NOMO-1 treated with dmso at 0.1 percent for 144 hours (cell line): Measurements from ENCODE around the gene BCL2L13.
"Not testable (repeated sequence)": the region's sequence is repeated elsewhere in the genome, so short reads cannot be mapped to it uniquely, and the experiment has no call there.

ENCODE experiments used
- DNase-seq: peaks from one replicate; lab custom pipeline; 2025; ENCODE audit not compliant: unreplicated experiment; lab: John Stamatoyannopoulos, UW

Gene BCL2L13

DNA sequence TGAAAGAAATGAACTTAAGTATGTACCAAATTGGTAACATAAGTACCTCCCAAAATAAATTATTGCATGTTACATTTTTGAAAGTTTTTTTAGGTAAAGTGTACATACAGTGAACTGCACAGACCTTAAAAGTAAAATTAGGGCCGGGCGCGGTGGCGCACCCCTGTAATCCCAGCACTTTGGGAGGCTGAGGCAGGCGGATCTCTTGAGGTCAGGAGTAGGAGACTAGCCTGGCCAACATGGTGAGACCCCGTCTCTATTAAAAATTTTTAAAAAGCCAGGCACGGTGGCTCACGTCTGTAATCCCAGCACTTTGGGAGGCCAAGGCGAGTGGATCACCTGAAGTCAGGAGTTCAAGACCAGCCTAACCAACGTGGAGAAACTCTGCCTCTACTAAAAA is 1.7 kb upstream of the BCL2L13 start:
- DNase-seq = not testable (repeated sequence)

DNA sequence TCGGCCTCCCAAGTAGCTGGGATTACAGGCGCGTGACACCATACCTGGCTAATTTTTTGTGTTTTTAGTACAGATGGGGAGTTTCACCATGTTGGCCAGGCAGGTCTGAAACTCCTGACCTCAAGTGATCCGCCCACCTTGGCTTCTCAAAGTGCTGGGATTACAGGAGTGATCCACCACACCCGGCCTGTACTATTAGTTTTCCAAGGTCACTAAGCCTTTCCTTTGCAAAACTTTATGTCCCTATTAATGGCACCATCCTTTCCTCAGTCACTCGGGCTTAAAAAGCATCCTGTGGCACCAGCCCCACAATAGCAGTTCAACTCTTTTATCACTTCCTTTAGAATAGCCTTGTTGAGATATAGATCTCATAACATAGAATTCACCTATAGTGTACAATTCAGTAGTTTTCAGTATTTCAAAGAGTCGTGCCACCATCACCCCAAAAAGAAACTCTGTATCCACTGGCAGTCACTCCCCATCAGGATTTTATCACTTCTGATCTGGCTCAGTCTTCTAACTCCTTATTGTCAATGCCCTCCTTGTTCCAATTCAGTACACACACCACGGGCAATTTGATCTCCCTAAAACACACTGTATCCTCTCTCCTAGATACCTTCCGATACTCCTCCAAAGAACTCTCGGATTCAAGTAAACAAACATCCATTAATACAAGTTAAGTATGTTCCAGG is 921 bp upstream of the BCL2L13 start:
- DNase-seq = no peak

DNA sequence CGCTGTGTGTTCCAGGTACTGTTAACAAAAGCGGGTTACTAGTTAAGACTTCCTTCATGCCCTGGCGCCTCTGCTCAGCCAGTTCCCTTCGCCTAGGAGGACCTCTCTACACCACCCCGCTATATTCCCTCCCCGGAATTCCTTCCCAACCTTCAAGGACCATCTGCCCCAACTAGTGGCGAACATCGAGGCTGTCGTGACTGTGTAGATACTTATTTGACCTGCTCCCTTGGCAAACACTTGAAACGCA is 450 bp upstream of the BCL2L13 start:
- peak; percentile 21 for DNase-seq

DNA sequence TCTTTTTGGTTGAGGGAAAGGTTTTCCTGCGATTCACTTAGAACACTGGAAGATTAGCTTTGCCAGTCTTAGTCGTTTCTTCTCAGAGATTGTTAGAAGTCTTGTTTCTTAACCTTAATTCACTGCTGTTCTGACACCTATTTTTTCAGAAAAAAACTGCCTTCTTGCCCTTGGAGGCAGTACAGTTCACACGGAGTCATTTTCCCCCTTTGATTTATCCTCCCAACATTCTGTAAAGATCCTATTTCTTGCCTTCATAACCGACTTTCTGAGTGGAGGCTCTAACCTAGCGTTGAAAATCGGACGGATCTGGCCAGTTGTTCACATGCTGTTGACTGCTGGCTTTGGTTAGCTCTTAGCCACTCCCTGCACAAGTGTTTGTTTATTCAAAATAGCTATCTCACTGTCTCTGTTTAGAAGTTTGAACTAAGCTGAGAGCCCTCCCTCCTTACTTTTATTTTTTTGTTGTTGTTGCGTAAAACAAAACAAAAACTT is 737 bp downstream of the BCL2L13 start:
- DNase-seq = no peak

DNA sequence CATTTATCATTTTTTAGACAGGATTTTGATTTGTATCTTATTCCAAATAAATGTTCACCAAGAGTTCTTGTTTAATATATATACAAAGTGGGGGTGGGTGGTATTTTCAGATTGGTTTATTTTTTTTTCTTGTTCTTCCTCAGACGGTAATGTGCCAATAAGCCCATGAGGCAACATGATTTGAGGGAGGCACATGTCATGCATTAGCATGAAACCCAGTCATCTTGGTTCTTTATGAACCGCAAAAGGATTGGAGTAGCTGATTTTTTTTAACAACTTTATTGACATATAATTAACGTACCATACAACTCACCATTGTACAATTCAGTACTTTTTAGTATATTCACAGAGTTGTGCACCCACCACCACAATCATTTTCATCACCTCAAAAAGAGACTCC is 2.7 kb downstream of the BCL2L13 start:
- no peak for DNase-seq

DNA sequence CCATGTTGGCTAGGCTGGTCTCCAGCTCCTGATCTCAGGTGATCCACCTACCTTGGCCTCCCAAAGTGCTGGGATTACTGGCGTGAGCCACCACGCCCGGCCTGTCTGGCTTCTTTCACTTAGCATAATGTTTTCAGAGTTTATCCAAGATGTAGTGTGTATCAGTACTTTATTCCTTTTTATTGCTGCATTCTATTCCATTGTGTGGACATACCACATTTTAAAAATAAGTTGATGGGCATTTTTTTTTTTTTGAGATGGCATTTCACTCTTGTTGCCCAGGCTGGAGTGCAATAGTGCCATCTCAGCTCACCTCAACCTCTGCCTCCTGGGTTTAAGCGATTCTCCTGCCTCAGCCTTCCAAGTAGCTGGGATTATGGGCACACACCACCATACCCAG is 3.8 kb downstream of the BCL2L13 start:
- not testable (repeated sequence) for DNase-seq

- no peak for DNase-seq
Observed at GRCh38 chr22:17647452-17647851, 8.9 kb downstream of the BCL2L13 start.

DNA sequence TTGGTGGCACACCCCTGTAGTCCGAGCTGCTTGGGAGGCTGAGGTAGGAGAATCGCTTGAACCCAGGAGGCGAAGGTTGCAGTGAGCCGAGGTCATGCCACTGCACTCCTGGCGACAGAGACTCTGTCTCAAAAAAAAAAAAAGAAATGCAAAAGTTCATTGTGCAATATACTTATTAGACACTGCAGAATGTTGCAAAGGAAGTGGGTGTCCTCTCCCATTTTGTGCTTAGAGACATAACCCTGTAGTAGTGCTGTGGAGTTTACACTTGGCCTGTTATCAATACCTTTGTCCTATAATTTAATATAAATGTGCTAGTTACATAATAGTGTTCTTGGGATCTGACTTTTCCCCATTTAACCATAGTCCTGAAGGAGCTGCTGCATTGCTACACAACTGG is 9.4 kb downstream of the BCL2L13 start:
- DNase-seq = peak; percentile 48

- no peak for DNase-seq
Observed at GRCh38 chr22:17648569-17648968, 10.0 kb downstream of the BCL2L13 start.

DNA sequence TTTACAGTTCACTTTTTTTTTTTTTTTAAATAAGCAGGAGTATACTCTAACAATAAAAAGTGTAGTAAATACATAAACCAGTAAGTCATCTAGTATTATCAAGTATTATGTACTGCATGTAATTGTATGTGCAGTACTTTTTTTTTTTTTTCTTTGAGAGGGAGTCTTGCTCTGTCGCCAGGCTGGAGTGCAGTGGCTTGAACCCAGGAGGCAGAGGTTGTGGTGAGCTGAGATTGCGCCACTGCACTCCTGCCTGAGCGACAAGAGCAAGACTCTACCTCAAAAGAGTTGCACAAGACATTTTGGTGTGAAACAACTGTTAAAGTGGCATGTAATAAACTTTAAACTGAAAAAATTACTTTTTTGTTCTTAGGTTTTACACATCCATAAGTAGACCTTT is 16.7 kb downstream of the BCL2L13 start:
- DNase-seq = peak; percentile 85

DNA sequence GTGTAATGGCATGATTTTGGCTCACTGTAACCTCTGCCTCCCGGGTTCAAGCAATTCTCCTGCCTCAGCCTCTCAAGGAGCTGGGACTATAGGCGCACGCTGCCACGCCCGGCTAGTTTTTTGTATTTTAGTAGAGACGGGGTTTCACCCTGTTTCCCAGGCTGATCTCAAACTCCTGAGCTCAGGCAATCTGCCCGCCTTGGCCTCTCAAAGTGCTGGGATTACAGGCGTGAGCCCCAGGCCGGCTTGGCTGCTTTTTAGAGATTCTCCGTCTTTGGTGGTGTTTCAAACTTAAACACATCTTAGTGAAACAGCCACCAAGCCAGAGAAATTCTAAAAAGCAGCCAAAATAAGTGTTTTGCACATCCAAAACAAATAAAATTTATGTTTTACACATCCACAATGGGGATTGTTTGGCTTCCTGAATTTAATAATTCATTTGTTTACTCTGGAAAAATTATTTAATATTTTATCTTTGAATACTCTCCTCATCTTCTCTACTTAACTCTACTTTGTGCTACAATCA is 18.4 kb downstream of the BCL2L13 start:
- DNase-seq = no peak

GRCh38 chr22:17664414-17665055 is 26.0 kb downstream of the BCL2L13 start:
- no peak for DNase-seq

GRCh38 chr22:17665248-17665647 is 26.7 kb downstream of the BCL2L13 start:
- DNase-seq = no peak

- no peak for DNase-seq
Observed at GRCh38 chr22:17665854-17666253, 27.3 kb downstream of the BCL2L13 start.

- not testable (repeated sequence) for DNase-seq
Observed at GRCh38 chr22:17671521-17672092, 33.0 kb downstream of the BCL2L13 start.

DNA sequence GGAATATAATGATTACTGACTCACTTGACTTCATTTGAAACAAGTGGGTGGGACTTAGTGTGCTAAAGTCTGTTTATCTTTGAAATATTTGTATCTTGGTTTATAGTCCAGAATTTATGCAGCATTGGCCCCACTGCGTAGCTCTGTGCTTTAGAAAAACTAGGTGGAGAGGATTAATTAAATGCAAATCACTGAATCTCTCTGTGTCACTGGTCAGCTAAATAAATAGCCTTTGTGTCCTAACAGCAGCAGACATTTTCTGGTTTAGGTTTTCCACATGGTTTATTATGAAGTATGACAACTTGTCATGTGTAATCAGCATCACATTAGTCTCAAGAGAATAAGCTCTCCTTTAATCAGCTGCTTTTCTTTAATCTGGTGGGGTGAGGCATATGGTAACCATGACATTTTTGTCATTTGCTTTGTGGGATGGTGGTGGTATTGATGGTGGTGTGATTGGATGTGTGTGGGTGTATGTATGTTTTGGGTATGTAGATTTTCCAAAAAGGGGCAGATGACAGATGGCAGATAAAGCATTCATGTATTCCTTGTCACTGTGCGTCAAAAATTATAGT is 33.9 kb downstream of the BCL2L13 start:
- no peak for DNase-seq

DNA sequence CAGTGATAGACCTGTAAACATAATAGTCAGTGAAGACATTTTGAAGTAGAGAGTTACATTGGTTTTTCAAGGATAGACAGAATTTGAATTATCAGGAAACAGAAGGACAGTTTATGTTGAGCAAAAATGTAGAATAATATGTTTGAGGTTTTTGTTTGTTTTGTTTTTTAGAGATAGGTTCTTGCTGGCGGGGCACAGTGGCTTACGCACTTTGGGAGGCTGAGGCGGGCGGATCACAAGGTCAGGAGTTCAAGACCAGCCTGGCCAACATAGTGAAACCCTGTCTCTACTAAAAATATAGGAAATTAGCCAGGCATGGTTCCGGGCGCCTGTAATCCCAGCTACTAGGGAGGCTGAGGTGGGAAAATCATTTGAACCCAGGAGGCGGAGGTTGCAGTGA is 35.6 kb downstream of the BCL2L13 start:
- no peak for DNase-seq

GRCh38 chr22:17675584-17675983 is 37.0 kb downstream of the BCL2L13 start:
- DNase-seq = peak; percentile 7

GRCh38 chr22:17678817-17679385 is 40.3 kb downstream of the BCL2L13 start:
- DNase-seq = no peak

DNA sequence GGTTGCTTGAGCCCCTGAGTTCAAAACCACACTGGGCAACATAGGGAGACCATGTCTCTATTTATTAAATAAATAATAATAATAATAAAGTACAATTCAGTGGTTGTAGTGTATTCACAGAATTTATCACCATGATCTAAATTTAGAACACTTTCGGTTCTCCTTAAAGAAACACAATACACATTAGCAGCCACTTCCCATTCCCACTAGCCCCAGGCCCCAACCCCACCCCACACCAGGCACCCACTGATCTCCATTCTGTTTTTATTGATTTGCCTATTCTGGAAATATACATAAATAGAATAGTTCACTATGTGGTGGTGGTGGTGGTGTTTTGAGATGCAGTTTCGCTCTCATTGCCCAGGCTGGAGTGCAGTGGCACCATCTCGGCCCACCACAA is 45.7 kb downstream of the BCL2L13 start:
- no peak for DNase-seq

DNA sequence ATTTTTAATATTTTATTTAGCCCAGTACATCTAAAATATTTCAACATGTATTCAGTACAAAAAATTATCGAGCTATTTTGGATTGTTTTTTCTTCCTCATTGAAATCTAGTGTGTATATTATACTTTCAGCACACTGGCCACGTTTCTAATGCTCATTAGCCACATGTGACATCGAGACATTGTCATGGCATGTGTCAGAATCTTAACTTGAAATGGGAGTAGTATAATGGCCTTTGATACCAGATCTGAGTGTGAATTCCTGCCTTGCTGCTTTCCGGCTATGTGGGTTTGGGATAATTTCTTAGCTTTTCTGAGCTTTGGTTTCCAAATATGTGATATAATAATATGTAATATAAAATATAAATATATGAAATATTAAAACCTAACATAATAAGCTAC is 54.3 kb downstream of the BCL2L13 start:
- no peak for DNase-seq

GRCh38 chr22:17694193-17694592 is 55.6 kb downstream of the BCL2L13 start:
- DNase-seq = no peak
